ENCODE measurements around the gene GPR4.

GPR4 gene

GRCh38 chr19:45556835-45557234 lies 45.2 kb downstream of the GPR4 start:
- no peak for FAIRE-seq
- no peak for DNase-seq (ENCODE audit: low spot score)

GRCh38 chr19:45554481-45554880 lies 47.5 kb downstream of the GPR4 start:
- no peak for FAIRE-seq
- DNase-seq (ENCODE audit: low spot score), result no peak

GRCh38 chr19:45553464-45553863 lies 48.5 kb downstream of the GPR4 start:
- no peak for DNase-seq (ENCODE audit: low spot score)
- FAIRE-seq, result no peak

- DNase-seq (ENCODE audit: low spot score), result no peak
- FAIRE-seq, result no peak
These were observed 53.9 kb downstream of the GPR4 start for GRCh38 chr19:45547965-45548609.

GRCh38 chr19:45547211-45547770 lies 54.7 kb downstream of the GPR4 start:
- FAIRE-seq (no peak), DNase-seq (ENCODE audit: low spot score) (no peak)

GRCh38 chr19:45542234-45542668 lies 59.8 kb downstream of the GPR4 start:
- FAIRE-seq (no peak), DNase-seq (ENCODE audit: low spot score) (no peak)

Data from RCC 7860 (cell line).